Nephron progenitor cell (in vitro differentiated cells): ENCODE data around the gene DCN.

Experiments
- DNase-seq: peaks from one replicate; pipeline ENCODE4 v3.0.0; 2021
- H3K27ac Mint-ChIP-seq: 2 replicates; pipeline ENCODE4 v1.8.0; 2021; ENCODE audit warnings: mild to moderate bottlenecking, moderate library complexity, mixed read lengths
- H3K27me3 Mint-ChIP-seq: 2 replicates; pipeline ENCODE4 v1.8.0; 2021; ENCODE audit warnings: mild to moderate bottlenecking, low read depth, mixed read lengths; ENCODE audit not compliant: poor library complexity
- H3K36me3 Mint-ChIP-seq: 2 replicates; pipeline ENCODE4 v1.8.0; 2021; ENCODE audit warnings: low read depth, mixed read lengths
- H3K4me1 Mint-ChIP-seq: 2 replicates; pipeline ENCODE4 v1.8.0; 2021; ENCODE audit warnings: mixed read lengths
- H3K4me3 Mint-ChIP-seq: 2 replicates; pipeline ENCODE4 v1.8.0; 2021; ENCODE audit warnings: mild to moderate bottlenecking, moderate library complexity, mixed read lengths
- H3K9me3 Mint-ChIP-seq: 2 replicates; pipeline ENCODE4 v1.8.0; 2021; ENCODE audit warnings: mild to moderate bottlenecking, moderate library complexity, mixed read lengths
- TF ChIP-seq, protein P1 (sequence below): fragments of 200-600 bp; sonication (generic); IDR thresholded peaks from 2 replicates; pipeline ENCODE4 v1.5.0; 2021; ENCODE audit warnings: antibody characterized with exemption

The DCN gene

DNA sequence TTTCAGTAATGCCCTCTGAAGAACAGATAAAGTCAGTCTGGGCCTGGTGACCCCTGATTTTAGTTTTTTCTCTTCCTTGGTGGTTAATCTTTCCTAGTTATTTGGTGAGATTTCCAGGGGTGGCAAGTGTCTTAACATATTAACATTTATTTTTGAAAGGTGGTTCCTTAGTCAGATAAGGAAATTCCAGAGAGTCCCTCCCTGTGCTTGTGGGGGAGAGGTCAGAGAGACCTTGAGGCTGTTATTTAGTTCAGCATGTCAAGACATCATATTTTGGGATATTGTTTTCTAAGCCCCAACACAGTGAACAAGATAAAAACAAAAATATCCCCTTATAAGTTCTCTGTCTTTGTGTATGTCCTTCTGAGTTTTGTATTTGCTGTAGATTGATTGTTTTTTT is 61.8 kb downstream of the DCN start:
- peaks cover 3% of the 10 kb centered on the region for H3K27me3 Mint-ChIP-seq
- H3K9me3 Mint-ChIP-seq = peaks cover 5% of the 10 kb centered on the region
- H3K4me3 Mint-ChIP-seq = no peak overlapping the region
- no peak overlapping the region for H3K27ac Mint-ChIP-seq
- H3K36me3 Mint-ChIP-seq = no peaks in the 10 kb centered on the region
- no peaks in the 10 kb centered on the region for H3K4me1 Mint-ChIP-seq
- DNase-seq = no peak
- TF ChIP-seq, protein P1, sequence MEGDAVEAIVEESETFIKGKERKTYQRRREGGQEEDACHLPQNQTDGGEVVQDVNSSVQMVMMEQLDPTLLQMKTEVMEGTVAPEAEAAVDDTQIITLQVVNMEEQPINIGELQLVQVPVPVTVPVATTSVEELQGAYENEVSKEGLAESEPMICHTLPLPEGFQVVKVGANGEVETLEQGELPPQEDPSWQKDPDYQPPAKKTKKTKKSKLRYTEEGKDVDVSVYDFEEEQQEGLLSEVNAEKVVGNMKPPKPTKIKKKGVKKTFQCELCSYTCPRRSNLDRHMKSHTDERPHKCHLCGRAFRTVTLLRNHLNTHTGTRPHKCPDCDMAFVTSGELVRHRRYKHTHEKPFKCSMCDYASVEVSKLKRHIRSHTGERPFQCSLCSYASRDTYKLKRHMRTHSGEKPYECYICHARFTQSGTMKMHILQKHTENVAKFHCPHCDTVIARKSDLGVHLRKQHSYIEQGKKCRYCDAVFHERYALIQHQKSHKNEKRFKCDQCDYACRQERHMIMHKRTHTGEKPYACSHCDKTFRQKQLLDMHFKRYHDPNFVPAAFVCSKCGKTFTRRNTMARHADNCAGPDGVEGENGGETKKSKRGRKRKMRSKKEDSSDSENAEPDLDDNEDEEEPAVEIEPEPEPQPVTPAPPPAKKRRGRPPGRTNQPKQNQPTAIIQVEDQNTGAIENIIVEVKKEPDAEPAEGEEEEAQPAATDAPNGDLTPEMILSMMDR = no peak

DNA sequence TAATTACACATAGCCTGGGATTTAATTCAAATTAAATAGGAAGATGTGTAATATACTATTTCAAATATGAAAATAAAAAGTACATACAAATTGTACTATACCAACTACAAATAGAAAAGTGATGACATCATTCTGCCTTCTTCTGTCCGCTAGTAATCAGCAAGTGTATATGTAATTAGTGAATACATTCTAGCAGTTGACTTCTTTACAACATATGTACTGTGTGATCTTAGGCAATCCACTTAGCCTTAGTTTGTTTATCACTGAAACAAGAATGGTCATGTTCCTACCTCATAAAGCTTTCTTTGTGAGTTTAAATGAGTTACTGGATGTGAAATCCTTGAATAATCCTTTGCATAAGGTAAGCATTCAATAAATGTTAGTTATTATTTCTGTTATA is 63.5 kb downstream of the DCN start:
- H3K36me3 Mint-ChIP-seq = no peaks in the 10 kb centered on the region
- H3K27ac Mint-ChIP-seq = no peak overlapping the region
- H3K4me1 Mint-ChIP-seq = peaks cover 5% of the 10 kb centered on the region
- peaks cover 3% of the 10 kb centered on the region for H3K27me3 Mint-ChIP-seq
- peaks cover 5% of the 10 kb centered on the region for H3K9me3 Mint-ChIP-seq
- no peak for DNase-seq
- no peak overlapping the region for H3K4me3 Mint-ChIP-seq
- TF ChIP-seq, protein P1 = no peak

DNA sequence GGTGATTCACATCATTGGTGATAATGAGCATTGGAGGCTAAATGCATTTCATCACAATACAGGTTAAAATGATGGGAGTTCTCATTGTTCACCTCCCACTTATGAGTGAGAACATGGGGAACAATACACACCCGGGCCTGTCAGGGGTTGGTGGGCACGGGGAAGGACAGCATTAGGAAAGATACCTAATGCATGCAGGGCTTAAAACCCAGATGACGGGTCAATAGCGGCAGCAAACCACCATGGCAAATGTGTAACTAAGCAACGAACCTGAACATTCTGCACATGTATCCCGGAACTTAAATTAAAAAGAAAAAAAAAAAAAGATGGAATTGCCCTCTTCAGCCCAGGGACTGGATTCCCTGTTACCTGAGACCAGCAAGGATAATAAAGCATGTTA is 69.0 kb downstream of the DCN start:
- no peaks in the 10 kb centered on the region for H3K36me3 Mint-ChIP-seq
- no peak overlapping the region for H3K4me3 Mint-ChIP-seq
- peaks cover 3% of the 10 kb centered on the region for H3K27me3 Mint-ChIP-seq

DNA sequence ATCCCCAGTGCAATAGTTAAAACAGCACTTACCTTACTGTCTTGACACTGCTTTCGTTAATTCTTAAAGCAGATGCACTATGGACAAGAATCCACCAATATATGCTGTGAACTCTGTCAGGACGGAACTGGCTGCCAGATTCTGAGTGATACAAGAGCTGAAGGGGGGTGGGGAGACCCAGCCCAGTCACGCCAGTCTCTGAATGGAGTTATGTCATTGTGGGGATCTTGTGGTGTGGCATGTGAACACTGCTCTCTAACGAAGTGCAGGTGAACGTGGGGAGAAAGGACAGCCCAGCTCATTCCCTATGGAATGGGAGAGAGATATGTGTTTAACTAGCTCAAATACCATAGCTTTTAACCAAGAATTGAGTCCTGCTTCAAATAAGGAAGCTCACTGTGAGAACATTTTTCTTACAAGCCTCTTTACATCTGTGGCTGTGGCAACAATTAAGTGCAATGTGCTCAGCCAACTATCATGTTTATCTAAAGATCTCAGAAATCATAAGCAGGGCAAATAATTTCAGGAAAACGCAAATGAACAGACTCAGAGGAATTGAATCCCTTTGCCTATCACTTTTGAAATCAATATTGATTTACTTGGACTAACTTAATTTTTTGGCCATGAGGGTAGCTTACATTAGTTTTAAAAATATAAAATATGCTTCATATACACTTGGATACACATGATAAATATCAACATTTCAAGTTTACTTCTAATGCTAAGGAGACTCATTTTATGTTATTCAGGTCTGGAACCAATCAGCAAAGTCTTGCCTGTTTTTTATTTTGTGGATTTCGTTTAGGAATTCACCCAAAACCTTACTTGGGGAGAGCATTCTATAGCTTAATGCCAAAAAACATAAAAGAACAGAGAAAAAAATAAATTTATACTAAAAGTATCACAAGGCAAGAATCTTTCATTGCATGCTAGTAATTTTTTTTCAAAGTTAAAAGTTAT is 71.0 kb downstream of the DCN start, which contains the start of gene LUM:
TSS of gene LUM (minus strand) at position 129 of the 960 bp plus-strand sequence. CDS start 2,515 bp downstream, outside the sequence.
- Mint-ChIP-seq H3K9me3 (no peaks in the 10 kb centered on the region), H3K27ac (no peak within 1 kb of the TSS), H3K4me1 (peaks cover 25% of the 10 kb centered on the region), H3K27me3 (no peaks in the 10 kb centered on the region), H3K36me3 (no peaks in the 10 kb centered on the region), H3K4me3 (no peak within 1 kb of the TSS)
- DNase-seq = peak; percentile 8
- TF ChIP-seq, protein P1 = no peak

More for the DNA sequence above, 69.0 kb downstream of the DCN start:
- Mint-ChIP-seq H3K9me3 (no peaks in the 10 kb centered on the region), H3K4me1 (peaks cover 18% of the 10 kb centered on the region), H3K27ac (no peak overlapping the region)
- no peak for DNase-seq
- TF ChIP-seq, protein P1 = no peak

DNA sequence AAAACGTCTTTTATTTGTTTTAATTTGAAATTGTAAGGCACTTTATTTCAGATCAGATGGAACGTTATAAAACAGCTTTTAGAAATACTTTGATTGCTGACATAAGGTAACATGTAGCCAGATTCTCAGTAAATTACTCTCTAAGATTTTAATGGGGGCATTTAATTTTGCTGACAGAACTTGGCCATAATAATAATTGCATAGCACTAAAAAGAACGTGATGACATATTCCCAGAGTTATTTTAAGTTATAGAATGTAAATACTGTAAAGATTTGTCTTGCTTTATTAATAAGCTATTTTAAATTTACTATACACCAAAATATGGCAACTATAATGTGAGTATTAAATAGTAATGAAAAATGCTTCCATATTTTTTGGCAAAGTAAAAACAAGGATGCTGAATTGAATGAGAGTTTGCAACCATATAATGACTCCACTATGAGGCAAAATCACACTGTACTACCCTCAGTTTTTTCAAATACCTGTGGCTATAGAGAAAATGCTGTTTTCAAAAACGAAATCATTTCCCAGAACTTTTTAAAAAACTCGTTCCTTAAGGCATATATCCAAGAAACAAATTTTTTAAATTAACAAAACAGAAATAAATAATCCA is 72.2 kb downstream of the DCN start:
- DNase-seq = no peak
- Mint-ChIP-seq H3K27ac (no peak overlapping the region), H3K4me3 (no peak overlapping the region), H3K27me3 (no peaks in the 10 kb centered on the region), H3K4me1 (peaks cover 24% of the 10 kb centered on the region), H3K36me3 (no peaks in the 10 kb centered on the region), H3K9me3 (no peaks in the 10 kb centered on the region)
- TF ChIP-seq, protein P1 = no peak
